ENCODE data around the gene IL7R.

DNA sequence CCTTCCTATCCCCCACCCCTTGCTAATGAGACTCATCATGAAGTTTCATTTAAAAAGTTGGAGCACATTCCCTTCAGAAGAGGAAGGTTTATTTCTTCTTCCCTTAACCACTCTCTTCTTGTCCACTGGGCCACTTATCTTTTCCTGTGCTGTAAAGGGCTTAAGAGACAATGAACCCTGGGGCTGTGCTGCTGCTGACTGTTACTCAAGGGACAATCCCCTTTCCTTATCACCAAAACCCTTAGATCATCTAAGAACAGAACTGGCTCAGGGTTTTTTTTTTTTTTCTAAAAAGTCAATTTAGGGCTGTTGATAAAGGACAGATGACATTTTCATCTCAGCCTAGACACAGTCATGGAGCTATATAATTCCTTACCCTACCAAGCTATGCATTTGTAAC lies 52.1 kb downstream of the IL7R start:
- TF ChIP-seq, protein P1, sequence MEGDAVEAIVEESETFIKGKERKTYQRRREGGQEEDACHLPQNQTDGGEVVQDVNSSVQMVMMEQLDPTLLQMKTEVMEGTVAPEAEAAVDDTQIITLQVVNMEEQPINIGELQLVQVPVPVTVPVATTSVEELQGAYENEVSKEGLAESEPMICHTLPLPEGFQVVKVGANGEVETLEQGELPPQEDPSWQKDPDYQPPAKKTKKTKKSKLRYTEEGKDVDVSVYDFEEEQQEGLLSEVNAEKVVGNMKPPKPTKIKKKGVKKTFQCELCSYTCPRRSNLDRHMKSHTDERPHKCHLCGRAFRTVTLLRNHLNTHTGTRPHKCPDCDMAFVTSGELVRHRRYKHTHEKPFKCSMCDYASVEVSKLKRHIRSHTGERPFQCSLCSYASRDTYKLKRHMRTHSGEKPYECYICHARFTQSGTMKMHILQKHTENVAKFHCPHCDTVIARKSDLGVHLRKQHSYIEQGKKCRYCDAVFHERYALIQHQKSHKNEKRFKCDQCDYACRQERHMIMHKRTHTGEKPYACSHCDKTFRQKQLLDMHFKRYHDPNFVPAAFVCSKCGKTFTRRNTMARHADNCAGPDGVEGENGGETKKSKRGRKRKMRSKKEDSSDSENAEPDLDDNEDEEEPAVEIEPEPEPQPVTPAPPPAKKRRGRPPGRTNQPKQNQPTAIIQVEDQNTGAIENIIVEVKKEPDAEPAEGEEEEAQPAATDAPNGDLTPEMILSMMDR (IDR thresholded peaks at IDR 0.05; ENCODE audit: insufficient read depth, low read depth, low read length) = no peak
- no peak for TF ChIP-seq EZH2 (IDR thresholded peaks at IDR 0.05; ENCODE audit: insufficient read depth, low read length)
